Gastrocnemius medialis (tissue), 4 donors: ENCODE results near the gene PPP3CA. TPM values are rescaled to one million over a fixed set of nuclear protein-coding genes. Genes with fewer than 3 reads are reported as not detected.
"Not testable (repeated sequence)": the region's sequence is repeated elsewhere in the genome, so short reads cannot be mapped to it uniquely, and the experiment has no call there.

Source experiments
- ATAC-seq, 2 donors: fragments of 150-250 bp; one replicate each; pipeline ENCODE4 v1.9.1; 2016
- DNase-seq, 2 donors: peaks; one replicate each; pipeline ENCODE4 v3.0.0-alpha.2; 2019
- H3K27ac ChIP-seq, 4 donors: fragments of 200-600 bp; sonication (generic); 1 replicate in 1 of 4; 2 replicates in 3 of 4; pipeline ENCODE4 v1.5.1; 2016 to 2018; ENCODE audit warnings: mild to moderate bottlenecking in 2 of 4, moderate library complexity in 1 of 4
- H3K27me3 ChIP-seq, 3 donors: fragments of 200-600 bp; sonication (generic) in 2 of 3; 1 replicate in 1 of 3; 2 replicates in 2 of 3; pipeline versions ENCODE4 v1.5.1 to v1.6.0; 2016 to 2019; ENCODE audit warnings: mild to moderate bottlenecking in 1 of 3, moderate library complexity in 1 of 3
- H3K36me3 ChIP-seq, 2 donors: fragments of 200-600 bp; sonication (generic) in 1 of 2; one replicate each; pipeline ENCODE4 v1.5.1; 2017 to 2018
- H3K4me1 ChIP-seq, 2 donors: fragments of 200-600 bp; sonication (generic) in 1 of 2; one replicate each; pipeline ENCODE4 v1.5.1; 2016 to 2017; ENCODE audit warnings: mild to moderate bottlenecking in 2 of 2
- H3K4me3 ChIP-seq, 4 donors: fragments of 200-600 bp; sonication (generic) in 3 of 4; 1 replicate in 1 of 4; 2 replicates in 3 of 4; pipeline ENCODE4 v1.5.1; 2016 to 2019; ENCODE audit warnings: mild to moderate bottlenecking in 2 of 4
- H3K9me3 ChIP-seq, 3 donors: fragments of 200-600 bp; sonication (generic) in 2 of 3; 1 replicate in 1 of 3; 2 replicates in 2 of 3; pipeline ENCODE4 v1.5.1; 2016 to 2019
- CTCF ChIP-seq, 5 experiments: fragments of 450-650 bp in 3 of 5; fragments of 200-600 bp in 2 of 5; sonication (generic) in 2 of 5; IDR thresholded peaks in 4 of 5; conservative IDR thresholded peaks in 1 of 5; 1 replicate in 4 of 5; 2 replicates in 1 of 5; pipeline ENCODE4 v1.5.1; 2016 to 2019; ENCODE audit warnings: antibody characterized with exemption in 5 of 5, mild to moderate bottlenecking in 3 of 5, moderate library complexity in 3 of 5
- POLR2A ChIP-seq, 2 donors: fragments of 450-650 bp; IDR thresholded peaks; one replicate each; pipeline ENCODE4 v1.6.1; 2017; ENCODE audit warnings: antibody characterized with exemption in 2 of 2, mild to moderate bottlenecking in 2 of 2, moderate library complexity in 2 of 2
- in situ Hi-C, 4 donors: fragments of 200-750 bp; cut with MboI; loops; one replicate each; pipeline versions ENCODE4 v1.15.0 to v1.8.0; 2017; ENCODE audit warnings: low sequenced_read_pairs in 4 of 4
- intact Hi-C: fragments of 100-400 bp; cut with DNase I; formaldehyde crosslinking; loops from one replicate; pipeline ENCODE4 v1.15.1; 2023; ENCODE audit warnings: low total_unique reads
- total RNA-seq, 4 donors: library from RNA; depleted of rRNA; stranded (reverse); fragments of >200 nt; gene quantifications; one replicate each; pipeline versions ENCODE4 v1.1.0 to v1.2.3, GENCODE V29; 2016

PPP3CA gene
- total RNA-seq, 4 donors from 2014 or later, result 25.1 to 30.3 (median 26.7) TPM

- Histone ChIP-seq H3K27me3 (no peaks in the 10 kb centered on the region), H3K4me3 (no peak overlapping the region), H3K4me1 (peaks cover 34 to 38% of the 10 kb centered on the region in 2 donors), H3K27ac (no peak overlapping the region), H3K9me3 (no peaks in the 10 kb centered on the region), H3K36me3 (no peaks in the 10 kb centered on the region)
- intact Hi-C loops (no loop called here), in situ Hi-C loops (loop anchor here in 1 of 4 donors (25.0 kb wide), 2 partner anchors 153 to 772 kb away; partner anchors contain the start of gene PPP3CA)
- DNase-seq (no peak), ATAC-seq (no peak)
- TF ChIP-seq CTCF (IDR thresholded peaks at IDR 0.05 in 4 of 5, conservative IDR thresholded peaks at IDR 0.05 in 1 of 5) (no peak), POLR2A (IDR thresholded peaks at IDR 0.05) (no peak)
These were observed 162.7 kb downstream of the PPP3CA start for GRCh38 chr4:101184668-101185067.

- in situ Hi-C loops, result loop anchor here in 1 of 4 donors (25.0 kb wide), 2 partner anchors 153 to 772 kb away; partner anchors contain the start of gene PPP3CA
These were observed 163.5 kb downstream of the PPP3CA start for GRCh38 chr4:101183666-101184373.

GRCh38 chr4:101183221-101183620 is 164.1 kb downstream of the PPP3CA start:
- Histone ChIP-seq H3K4me1 (peaks cover 21 to 26% of the 10 kb centered on the region in 2 donors), H3K27ac (no peak overlapping the region), H3K27me3 (no peaks in the 10 kb centered on the region), H3K36me3 (no peaks in the 10 kb centered on the region), H3K9me3 (no peaks in the 10 kb centered on the region), H3K4me3 (no peak overlapping the region)
- TF ChIP-seq CTCF (IDR thresholded peaks at IDR 0.05 in 4 of 5, conservative IDR thresholded peaks at IDR 0.05 in 1 of 5), result no peak
- TF ChIP-seq POLR2A (IDR thresholded peaks at IDR 0.05), result no peak
- in situ Hi-C loops, result loop anchor here in 1 of 4 donors (25.0 kb wide), 2 partner anchors 154 to 771 kb away; partner anchors contain the start of gene PPP3CA
- ATAC-seq (no peak), DNase-seq (no peak)
- intact Hi-C loops, result no loop called here

More at GRCh38 chr4:101183666-101184373, 163.5 kb downstream of the PPP3CA start:
- H3K27ac ChIP-seq, result no peak overlapping the region
- DNase-seq (no peak), ATAC-seq (no peak)
- H3K27me3 ChIP-seq, result no peaks in the 10 kb centered on the region
- H3K9me3 ChIP-seq, result no peaks in the 10 kb centered on the region
- no peak overlapping the region for H3K4me3 ChIP-seq
- TF ChIP-seq CTCF (IDR thresholded peaks at IDR 0.05 in 4 of 5, conservative IDR thresholded peaks at IDR 0.05 in 1 of 5) (no peak), POLR2A (IDR thresholded peaks at IDR 0.05) (no peak)
- H3K36me3 ChIP-seq, result no peaks in the 10 kb centered on the region
- peaks cover 27 to 32% of the 10 kb centered on the region in 2 donors for H3K4me1 ChIP-seq
- intact Hi-C loops, result no loop called here

GRCh38 chr4:101182688-101183087 is 164.6 kb downstream of the PPP3CA start:
- ATAC-seq, H3K4me3 ChIP-seq, DNase-seq, H3K36me3 ChIP-seq, H3K27ac ChIP-seq, intact Hi-C loops, H3K27me3 ChIP-seq, H3K9me3 ChIP-seq: not testable (repeated sequence)
- peaks cover 16 to 25% of the 10 kb centered on the region in 2 donors for H3K4me1 ChIP-seq
- in situ Hi-C loops, result loop anchor here in 1 of 4 donors (25.0 kb wide), 2 partner anchors 155 to 770 kb away; partner anchors contain the start of gene PPP3CA

- H3K27me3 ChIP-seq, result no peaks in the 10 kb centered on the region
- no peak overlapping the region for H3K27ac ChIP-seq
- DNase-seq (no peak), ATAC-seq (no peak)
- peaks cover 26 to 49% of the 10 kb centered on the region in 2 donors for H3K4me1 ChIP-seq
- H3K9me3 ChIP-seq, result no peaks in the 10 kb centered on the region
- no peak overlapping the region for H3K4me3 ChIP-seq
- intact Hi-C loops, result no loop called here
- in situ Hi-C loops, result loop anchor here in 2 of 4 donors (10.0 to 25.0 kb wide), 3 partner anchors 159 to 766 kb away; partner anchors contain the start of gene PPP3CA (in 1 of the 2)
- TF ChIP-seq POLR2A (IDR thresholded peaks at IDR 0.05), result no peak
- TF ChIP-seq CTCF (IDR thresholded peaks at IDR 0.05 in 4 of 5, conservative IDR thresholded peaks at IDR 0.05 in 1 of 5), result no peak
- no peaks in the 10 kb centered on the region for H3K36me3 ChIP-seq
These were observed 168.6 kb downstream of the PPP3CA start for GRCh38 chr4:101178731-101179130.
